ENCODE results near the gene PRIM2. TPM values are rescaled to one million over a fixed set of nuclear protein-coding genes. Genes with fewer than 3 reads are reported as not detected.

PRIM2 gene
- total RNA-seq, 1 experiment from 2014 or later = 44.0 TPM

DNA sequence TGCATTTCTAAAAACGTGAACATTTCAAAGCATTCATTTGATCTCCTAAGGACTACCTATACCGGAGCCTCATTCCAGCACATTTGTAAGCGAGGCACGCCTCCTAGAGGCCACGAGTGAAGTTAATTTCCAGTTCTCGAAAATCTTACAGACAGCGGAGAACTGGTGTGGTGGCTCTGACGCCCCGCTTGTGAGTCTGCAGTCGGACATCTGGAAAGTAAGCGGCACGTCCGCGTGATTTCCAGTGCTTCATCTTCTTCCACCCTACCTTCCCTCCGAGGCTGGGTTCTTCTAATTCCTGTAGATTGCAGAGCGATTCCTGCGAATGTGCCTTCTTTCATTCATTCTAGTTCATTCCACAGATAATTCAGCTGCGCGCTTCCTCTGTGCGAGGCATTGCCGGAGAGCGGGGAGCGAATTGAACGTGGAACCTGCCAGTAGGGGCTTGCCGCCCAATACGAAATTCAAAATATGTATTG, 810 bp upstream of the PRIM2 start (continued):
- TF ChIP-seq, protein P1, sequence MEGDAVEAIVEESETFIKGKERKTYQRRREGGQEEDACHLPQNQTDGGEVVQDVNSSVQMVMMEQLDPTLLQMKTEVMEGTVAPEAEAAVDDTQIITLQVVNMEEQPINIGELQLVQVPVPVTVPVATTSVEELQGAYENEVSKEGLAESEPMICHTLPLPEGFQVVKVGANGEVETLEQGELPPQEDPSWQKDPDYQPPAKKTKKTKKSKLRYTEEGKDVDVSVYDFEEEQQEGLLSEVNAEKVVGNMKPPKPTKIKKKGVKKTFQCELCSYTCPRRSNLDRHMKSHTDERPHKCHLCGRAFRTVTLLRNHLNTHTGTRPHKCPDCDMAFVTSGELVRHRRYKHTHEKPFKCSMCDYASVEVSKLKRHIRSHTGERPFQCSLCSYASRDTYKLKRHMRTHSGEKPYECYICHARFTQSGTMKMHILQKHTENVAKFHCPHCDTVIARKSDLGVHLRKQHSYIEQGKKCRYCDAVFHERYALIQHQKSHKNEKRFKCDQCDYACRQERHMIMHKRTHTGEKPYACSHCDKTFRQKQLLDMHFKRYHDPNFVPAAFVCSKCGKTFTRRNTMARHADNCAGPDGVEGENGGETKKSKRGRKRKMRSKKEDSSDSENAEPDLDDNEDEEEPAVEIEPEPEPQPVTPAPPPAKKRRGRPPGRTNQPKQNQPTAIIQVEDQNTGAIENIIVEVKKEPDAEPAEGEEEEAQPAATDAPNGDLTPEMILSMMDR (IDR thresholded peaks at IDR 0.05 in 2 of 3, conservative IDR thresholded peaks at IDR 0.05 in 1 of 3; ENCODE audit: borderline replicate concordance in 1 of 3, insufficient read depth in 1 of 3, low read depth in 2 of 3, low read length in 2 of 3) = peak; percentile 68 to 84 (median 83)
- TF ChIP-seq, protein P2, sequence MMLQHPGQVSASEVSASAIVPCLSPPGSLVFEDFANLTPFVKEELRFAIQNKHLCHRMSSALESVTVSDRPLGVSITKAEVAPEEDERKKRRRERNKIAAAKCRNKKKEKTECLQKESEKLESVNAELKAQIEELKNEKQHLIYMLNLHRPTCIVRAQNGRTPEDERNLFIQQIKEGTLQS (IDR thresholded peaks at IDR 0.05) = no peak
- TF ChIP-seq POLR2AphosphoS5 (IDR thresholded peaks at IDR 0.05; ENCODE audit: low read depth, low read length) (no peak; the same call in 1 of the 2 replicates), RAD21 (IDR thresholded peaks at IDR 0.05; ENCODE audit: low read depth) (peak; percentile 98), CBX3 (IDR thresholded peaks at IDR 0.05; ENCODE audit: low read depth) (peak; percentile 79), CEBPB (IDR thresholded peaks at IDR 0.05; ENCODE audit: low read depth) (no peak)
- TF ChIP-seq, protein P3, sequence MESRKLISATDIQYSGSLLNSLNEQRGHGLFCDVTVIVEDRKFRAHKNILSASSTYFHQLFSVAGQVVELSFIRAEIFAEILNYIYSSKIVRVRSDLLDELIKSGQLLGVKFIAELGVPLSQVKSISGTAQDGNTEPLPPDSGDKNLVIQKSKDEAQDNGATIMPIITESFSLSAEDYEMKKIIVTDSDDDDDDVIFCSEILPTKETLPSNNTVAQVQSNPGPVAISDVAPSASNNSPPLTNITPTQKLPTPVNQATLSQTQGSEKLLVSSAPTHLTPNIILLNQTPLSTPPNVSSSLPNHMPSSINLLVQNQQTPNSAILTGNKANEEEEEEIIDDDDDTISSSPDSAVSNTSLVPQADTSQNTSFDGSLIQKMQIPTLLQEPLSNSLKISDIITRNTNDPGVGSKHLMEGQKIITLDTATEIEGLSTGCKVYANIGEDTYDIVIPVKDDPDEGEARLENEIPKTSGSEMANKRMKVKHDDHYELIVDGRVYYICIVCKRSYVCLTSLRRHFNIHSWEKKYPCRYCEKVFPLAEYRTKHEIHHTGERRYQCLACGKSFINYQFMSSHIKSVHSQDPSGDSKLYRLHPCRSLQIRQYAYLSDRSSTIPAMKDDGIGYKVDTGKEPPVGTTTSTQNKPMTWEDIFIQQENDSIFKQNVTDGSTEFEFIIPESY (IDR thresholded peaks at IDR 0.05; ENCODE audit: extremely low read depth, insufficient replicate concordance, low read length) = no peak

DNA sequence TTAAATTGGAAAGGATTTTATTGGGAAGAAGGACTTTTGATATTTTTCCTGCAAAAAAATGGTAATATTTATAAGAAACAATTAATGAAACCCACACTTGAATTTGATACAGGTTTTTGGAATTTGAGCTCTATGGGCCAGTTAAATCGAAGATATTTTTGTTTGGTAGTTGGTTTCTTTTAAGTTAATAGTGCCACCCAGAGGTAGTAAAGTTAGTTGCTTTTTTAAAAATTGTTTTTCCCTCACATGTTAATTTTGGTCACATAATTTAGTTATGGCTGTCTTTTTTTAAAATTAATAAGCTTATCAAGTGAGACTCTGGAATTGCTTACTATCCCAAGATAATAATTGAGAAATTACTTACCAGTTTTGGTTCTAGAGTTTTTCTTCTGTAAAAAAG, 7.1 kb downstream of the PRIM2 start:
- Histone ChIP-seq H3K4me3 (replicated peaks in 1 of 2; ENCODE audit: low read depth in 1 of 2, low read length in 2 of 2) (no peak overlapping the region), H3K9ac (ENCODE audit: low read length) (no peak overlapping the region), H3K27me3 (ENCODE audit: insufficient read depth, low read length) (no peaks in the 10 kb centered on the region), H3K4me2 (ENCODE audit: low read length) (no peak overlapping the region), H3K36me3 (ENCODE audit: control insufficient read depth in 1 of 2, insufficient read depth in 2 of 2, low read length in 2 of 2) (peaks cover 48 to 56% of the 10 kb centered on the region in 2 experiments), H3K9me3 (ENCODE audit: control insufficient read depth in 1 of 2, insufficient read depth in 1 of 2, low read depth in 1 of 2, low read length in 2 of 2) (no peaks in the 10 kb centered on the region), H3K27ac (ENCODE audit: low read depth, low read length) (no peak overlapping the region), H4K20me1 (ENCODE audit: insufficient read depth) (no peaks in the 10 kb centered on the region), H3K79me2 (ENCODE audit: insufficient read depth, low read length) (peaks cover 48% of the 10 kb centered on the region), H3K4me1 (ENCODE audit: control insufficient read depth in 1 of 2, insufficient read depth in 2 of 2, low read length in 2 of 2) (no peaks in the 10 kb centered on the region), H3K9me2 (ENCODE audit: insufficient read depth) (no peaks in the 10 kb centered on the region), H2AFZ (ENCODE audit: low read depth, low read length, poor library complexity, severe bottlenecking) (no peak overlapping the region)
- ChIA-PET RAD21 (ENCODE audit: low non-redundant PET in 1 of 2, low total read pairs in 2 of 2, uncharacterized antibody in 2 of 2, unreplicated experiment in 2 of 2) (no interaction called here), POLR2A (interaction anchor here (1.0 kb wide), 1 partner anchor 615 kb away, joined by 3 read pairs; no protein-coding TSS in a partner anchor), CTCF (interaction anchor here (0.7 to 1.8 kb wide), 8 partner anchors 10 to 954 kb away, joined by 3 to 14 read pairs (median 4); no protein-coding TSS in a partner anchor)
- no TSS peak for BruUV-seq (replicated peaks)
- ATAC-seq (no peak), DNase-seq (ENCODE audit: low read depth, low spot score) (no peak)
- TF ChIP-seq EZH2phosphoT487 (IDR thresholded peaks at IDR 0.05; ENCODE audit: borderline replicate concordance) = no peak
- TF ChIP-seq RAD21 (IDR thresholded peaks at IDR 0.05; ENCODE audit: low read depth) = peak; percentile 53
- TF ChIP-seq SIN3A (IDR thresholded peaks at IDR 0.05; ENCODE audit: low read depth) = no peak
- no peak for TF ChIP-seq YY1 (IDR thresholded peaks at IDR 0.05; ENCODE audit: extremely low read depth, insufficient replicate concordance, low read depth, low read length)
- TF ChIP-seq FOSL1 (IDR thresholded peaks at IDR 0.05; ENCODE audit: low read depth) = no peak
- no peak for TF ChIP-seq CBX3 (IDR thresholded peaks at IDR 0.05; ENCODE audit: low read depth)
- TF ChIP-seq, protein P2 (IDR thresholded peaks at IDR 0.05) = no peak
- TF ChIP-seq, protein P1 (IDR thresholded peaks at IDR 0.05 in 2 of 3, conservative IDR thresholded peaks at IDR 0.05 in 1 of 3; ENCODE audit: borderline replicate concordance in 1 of 3, insufficient read depth in 1 of 3, low read depth in 2 of 3, low read length in 2 of 3) = peak; percentile 13 to 53 (median 34); a peak in 3 of 6 replicates
- intact Hi-C loops (cut with micrococcal nuclease) = loop anchor here (2.0 to 10.0 kb wide), 2 partner anchors 422 to 970 kb away; no protein-coding TSS in a partner anchor

Measured in HCT116 (cell line).